GM12878 (cell line): Measurements from ENCODE around the gene MAPK1. TPM values are rescaled to one million over a fixed set of nuclear protein-coding genes. Genes with fewer than 3 reads are reported as not detected.

Experiments
- ATAC-seq: fragments of 200-7000 bp; cut with Tn5 transposase; 3 replicates; pipeline ENCODE4 v1.9.1; 2020; ENCODE audit warnings: mild to moderate bottlenecking, moderate library complexity
- BruUV-seq: library from RNA; stranded (reverse); fragments of 400-500 nt; replicated peaks from 2 replicates; lab custom pipeline; 2021; lab: Mats Ljungman, UMichigan
- CTCF ChIA-PET: fragments of 300-600 bp; sonication (Branson Sonifier 250); formaldehyde crosslinking; extraction: SDS; loops from one replicate; lab custom pipeline; 2021; ENCODE audit warnings: inconsistent platforms; lab: Yijun Ruan, JAX
- POLR2A ChIA-PET: fragments of 350-600 bp; formaldehyde crosslinking; extraction: SDS; loops from one replicate; lab custom pipeline; 2021; ENCODE audit warnings: inconsistent platforms; lab: Charles Lee
- RAD21 ChIA-PET: fragments of 300-600 bp; sonication (Branson Sonifier 250); formaldehyde crosslinking; loops from one replicate; lab custom pipeline; 2023; ENCODE audit warnings: antibody characterized with exemption; ENCODE audit not compliant: unreplicated experiment; lab: Charles Lee
- SMC1A ChIA-PET: fragments of 300-600 bp; sonication (Branson Sonifier 250); formaldehyde crosslinking; loops from one replicate; lab custom pipeline; 2023; ENCODE audit not compliant: unreplicated experiment, uncharacterized antibody; lab: Charles Lee
- DNase-seq: peaks from one replicate; pipeline ENCODE4 v3.0.0-alpha.2; 2011; ENCODE audit warnings: low read depth, low spot score
- FAIRE-seq: peaks from 3 replicates; lab custom pipeline; 2011; peaks lifted over from hg19 to GRCh38; lab: Jason Lieb, UNC
- H2AFZ ChIP-seq: 2 replicates; pipeline ENCODE4 v1.6.0; 2011; ENCODE audit warnings: low read depth, low read length, control low read depth; ENCODE audit not compliant: control insufficient read depth
- H3K27ac ChIP-seq: 2 replicates; pipeline ENCODE4 v1.5.1; 2011; ENCODE audit warnings: control low read depth; ENCODE audit not compliant: control insufficient read depth, insufficient read depth
- H3K27me3 ChIP-seq, 2 experiments: replicated peaks in 1 of 2; 2 replicates each; pipeline versions ENCODE4 v1.6.0 to v1.6.1; 2011; ENCODE audit warnings: low read length in 1 of 2; ENCODE audit not compliant: control insufficient read depth in 2 of 2, insufficient read depth in 2 of 2
- H3K36me3 ChIP-seq, 2 experiments: 2 replicates each; pipeline ENCODE4 v1.5.1; 2011; ENCODE audit warnings: low read length in 1 of 2; ENCODE audit not compliant: control insufficient read depth in 2 of 2, insufficient read depth in 2 of 2
- H3K4me1 ChIP-seq: 2 replicates; pipeline ENCODE4 v1.6.1; 2011; ENCODE audit warnings: mild to moderate bottlenecking, low read length, moderate library complexity, mixed read lengths; ENCODE audit not compliant: control insufficient read depth, insufficient read depth
- H3K4me2 ChIP-seq: 2 replicates; pipeline ENCODE4 v1.6.0; 2011; ENCODE audit warnings: control low read depth; ENCODE audit not compliant: control insufficient read depth, insufficient read depth
- H3K4me3 ChIP-seq: fragments of 200-600 bp; sonication (generic); 2 replicates; pipeline ENCODE4 v1.5.1; 2016
- H3K79me2 ChIP-seq: 2 replicates; pipeline ENCODE4 v1.6.0; 2011; ENCODE audit warnings: low read length; ENCODE audit not compliant: control insufficient read depth, insufficient read depth
- H3K9ac ChIP-seq: 2 replicates; pipeline ENCODE4 v1.8.0; 2011; ENCODE audit warnings: low read length, control low read depth, mixed read lengths; ENCODE audit not compliant: control insufficient read depth, insufficient read depth
- H3K9me3 ChIP-seq: replicated peaks from 3 replicates; pipeline ENCODE4 v1.5.1; 2011; ENCODE audit warnings: mild to moderate bottlenecking, low read length; ENCODE audit not compliant: control insufficient read depth, insufficient read depth
- H4K20me1 ChIP-seq: 2 replicates; pipeline ENCODE4 v1.6.0; 2011; ENCODE audit not compliant: control insufficient read depth, insufficient read depth
- BHLHE40 ChIP-seq, 2 experiments: fragments of 450-650 bp in 1 of 2; IDR thresholded peaks; 2 replicates each; pipeline ENCODE4 v1.6.1; 2011 to 2017; ENCODE audit warnings: low read depth in 2 of 2, borderline replicate concordance in 1 of 2, improper control_type of control experiment in 1 of 2, low read length in 1 of 2, mild to moderate bottlenecking in 1 of 2
- CREB1 ChIP-seq: IDR thresholded peaks from 2 replicates; pipeline ENCODE4 v1.6.1; 2012; ENCODE audit warnings: low read depth, mild to moderate bottlenecking, inconsistent platforms
- EED ChIP-seq: sonication (generic); IDR thresholded peaks from 2 replicates; pipeline ENCODE4 v1.6.1; 2016; ENCODE audit warnings: antibody characterized with exemption, low read depth
- EP300 ChIP-seq, 2 experiments: fragments of 150-350 bp in 1 of 2; IDR thresholded peaks; 2 replicates each; pipeline ENCODE4 v1.6.1; 2011 to 2012; ENCODE audit warnings: low read depth in 2 of 2, low read length in 2 of 2, borderline replicate concordance in 1 of 2, improper control_type of control experiment in 1 of 2, inconsistent platforms in 1 of 2; ENCODE audit not compliant: control insufficient read depth in 1 of 2
- GABPA ChIP-seq: IDR thresholded peaks from 2 replicates; pipeline ENCODE4 v1.6.1; 2014; ENCODE audit warnings: antibody characterized with exemption, low read depth, mild to moderate bottlenecking, inconsistent platforms
- NFYB ChIP-seq: IDR thresholded peaks from 2 replicates; pipeline ENCODE4 v1.6.1; 2011; ENCODE audit warnings: low read depth, mild to moderate bottlenecking, low read length, improper control_type of control experiment, moderate library complexity; ENCODE audit not compliant: insufficient read depth
- PAX5 ChIP-seq: IDR thresholded peaks from 2 replicates; pipeline ENCODE4 v1.6.1; 2011; ENCODE audit warnings: low read depth, low read length, borderline replicate concordance
- RCOR1 ChIP-seq: conservative IDR thresholded peaks from 2 replicates; pipeline ENCODE4 v1.6.1; 2012; ENCODE audit warnings: low read depth, low read length, improper control_type of control experiment
- RELA ChIP-seq: fragments of 450-650 bp; IDR thresholded peaks from 2 replicates; pipeline ENCODE4 v1.8.0; 2014; ENCODE audit warnings: borderline replicate concordance; ENCODE audit not compliant: partially characterized antibody
- SPI1 ChIP-seq: IDR thresholded peaks from 2 replicates; pipeline ENCODE4 v1.6.1; 2011; ENCODE audit warnings: low read depth, mild to moderate bottlenecking, low read length, moderate library complexity, borderline replicate concordance; ENCODE audit not compliant: insufficient read depth
- WGBS: methylation state at CpG from one replicate; pipeline ENCODE4 v1.1.6; 2016; ENCODE audit warnings: low lambda C conversion rate; ENCODE audit not compliant: insufficient replicate concordance, insufficient coverage; ENCODE audit errors: missing lambda C conversion rate; 5-methylcytosine and 5-hydroxymethylcytosine counted together
- in situ Hi-C: fragments of 300-500 bp; cut with MboI; formaldehyde crosslinking; loops from 9 replicates; pipeline ENCODE4 v1.14.3; 2018; ENCODE audit warnings: mixed read lengths
- intact Hi-C: fragments of 100-400 bp; cut with micrococcal nuclease; formaldehyde crosslinking; loops from one replicate; pipeline ENCODE4 v1.14.2; 2022; ENCODE audit not compliant: unreplicated experiment
- polyA plus RNA-seq, 11 experiments: library from polyadenylated mRNA; depleted of rRNA in 4 of 11; unstranded in 6 of 11; stranded (reverse) in 5 of 11; fragments of >200 nt; fragmentation: Nextera tagmentation in 4 of 11; fragmentation: Illumina TruSeq in 1 of 11; extraction: Ambion mirVana in 4 of 11; extraction: Trizol in 1 of 11; gene quantifications; 1 replicate in 1 of 11; 2 replicates in 10 of 11; pipeline versions ENCODE4 v1.2.1 to v1.2.3, GENCODE V29; 2011 to 2016; ENCODE audit warnings: inconsistent platforms in 2 of 11, missing spikeins in 2 of 11, low read depth in 1 of 11
- total RNA-seq, 4 experiments: library from RNA; depleted of rRNA in 3 of 4; stranded (reverse); fragments of >200 nt in 3 of 4; fragmentation: Illumina TruSeq in 1 of 4; extraction: Trizol in 1 of 4; gene quantifications; 2 replicates each; pipeline versions ENCODE4 v1.2.1 to v1.2.3, GENCODE V29; 2013 to 2021

MAPK1 gene
- total and polyA plus RNA-seq, 10 of the 15 experiments (the other 5 are each of a cell fraction or from before 2014, with no cell fraction given): 7.0 to 123 (median 58.4) TPM

GRCh38 chr22:21754523-21754922 lies 112.9 kb downstream of the MAPK1 start:
- Histone ChIP-seq H4K20me1 (no peaks in the 10 kb centered on the region), H3K4me1 (peaks cover 30% of the 10 kb centered on the region), H3K9ac (no peak overlapping the region), H3K79me2 (no peaks in the 10 kb centered on the region), H3K4me3 (no peak overlapping the region), H3K27ac (no peak overlapping the region), H3K9me3 (no peaks in the 10 kb centered on the region), H3K27me3 (no peaks in the 10 kb centered on the region), H2AFZ (no peak overlapping the region), H3K4me2 (no peak overlapping the region), H3K36me3 (peaks cover 2 to 10% of the 10 kb centered on the region in 2 experiments; a peak in 2 of 4 replicates)
- ChIA-PET SMC1A (interaction anchor here (1.3 to 2.3 kb wide), 2 partner anchors 8 to 20 kb away, joined by 3 to 6 read pairs; no protein-coding TSS in a partner anchor), POLR2A (interaction anchor here (0.7 to 1.4 kb wide), 2 partner anchors 13 to 16 kb away, joined by 4 to 7 read pairs; no protein-coding TSS in a partner anchor), CTCF (interaction anchor here (0.7 to 1.0 kb wide), 2 partner anchors 28 to 199 kb away, joined by 3 to 4 read pairs; partner anchors contain the start of gene PPM1F), RAD21 (interaction anchor here (1.5 to 1.8 kb wide), 2 partner anchors 9 to 19 kb away, joined by 5 to 6 read pairs; partner anchors contain the start of gene YPEL1)
- in situ Hi-C loops: no loop called here
- intact Hi-C loops: no loop called here
- no TSS peak for BruUV-seq
- FAIRE-seq: no peak
- DNase-seq: no peak
- ATAC-seq: peak; percentile 68
- 88% methylated on average over 7 of the region's 7 CpGs for WGBS
- TF ChIP-seq SPI1: peak; percentile 88
- no peak for TF ChIP-seq CREB1
- TF ChIP-seq NFYB: no peak
- TF ChIP-seq RCOR1: no peak
- no peak for TF ChIP-seq PAX5
- no peak for TF ChIP-seq GABPA
- no peak for TF ChIP-seq RELA
- peak in 1 of 2 experiments; percentile 51; a peak in 1 of 4 replicates for TF ChIP-seq BHLHE40 (IDR thresholded peaks at IDR 0.05; ENCODE audit: borderline replicate concordance in 1 of 2, low read depth in 2 of 2, low read length in 1 of 2)
- TF ChIP-seq EED: 0 out of 2 replicates have a peak, but pooled peaks have one; percentile 13
- TF ChIP-seq EP300 (IDR thresholded peaks at IDR 0.05; ENCODE audit: borderline replicate concordance in 1 of 2, control insufficient read depth in 1 of 2, low read depth in 2 of 2, low read length in 2 of 2): no peak
